ENCODE results near the gene POU5F2. TPM values are rescaled to one million over a fixed set of nuclear protein-coding genes. Genes with fewer than 3 reads are reported as not detected.
A peak's percentile ranks its signal among the peaks of the same experiment; 100 is the strongest.

The POU5F2 gene, protein sequence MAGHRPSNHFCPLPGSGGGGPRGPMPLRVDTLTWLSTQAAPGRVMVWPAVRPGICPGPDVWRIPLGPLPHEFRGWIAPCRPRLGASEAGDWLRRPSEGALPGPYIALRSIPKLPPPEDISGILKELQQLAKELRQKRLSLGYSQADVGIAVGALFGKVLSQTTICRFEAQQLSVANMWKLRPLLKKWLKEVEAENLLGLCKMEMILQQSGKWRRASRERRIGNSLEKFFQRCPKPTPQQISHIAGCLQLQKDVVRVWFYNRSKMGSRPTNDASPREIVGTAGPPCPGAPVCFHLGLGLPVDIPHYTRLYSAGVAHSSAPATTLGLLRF
- 1.1 and 3.2 TPM in 2 replicates for total RNA-seq (2011; cell fraction: chromatin; rRNA removed; ENCODE audit: low replicate concordance)
- total RNA-seq (2011; cell fraction: nucleolus; rRNA removed): 0.50 and 0.66 TPM in 2 replicates
- total RNA-seq (2011; cell fraction: nucleoplasm; rRNA removed): 2.2 and 6.1 TPM in 2 replicates
- total RNA-seq (2014; rRNA removed): 0.16 and 0.18 TPM in 2 replicates
- 0.38 and 0.40 TPM in 2 replicates for total RNA-seq (2014; rRNA removed; fragmentation: Illumina TruSeq; extraction: Trizol)
- total RNA-seq (2015; rRNA removed; fragmentation: Illumina TruSeq; extraction: Trizol): 0.40 and 0.49 TPM in 2 replicates
- 0.20 TPM in 2 replicates for total RNA-seq (2021)
- polyA plus RNA-seq (2011; rRNA removed): 0.04 and 0.08 TPM in 2 replicates
- not detected in 2 replicates for polyA plus RNA-seq (2011; cell fraction: cytosol; rRNA removed)
- polyA plus RNA-seq (2011; cell fraction: nucleus; rRNA removed): 0.22 and 0.37 TPM in 2 replicates
- polyA plus RNA-seq (2012): 0.01 and 0.03 TPM in 2 replicates
- polyA plus RNA-seq (2014; fragmentation: Illumina TruSeq; extraction: Trizol): not detected in 2 replicates
- polyA plus RNA-seq (2014; fragmentation: Nextera tagmentation; extraction: Ambion mirVana): under 1 TPM in 1 of 2 experiments, not detected in 1; 0.01 TPM
- 0.01 and 0.04 TPM in 2 replicates for polyA plus RNA-seq (2014; rRNA removed)
- polyA minus RNA-seq (2011; rRNA and poly(A)+ RNA removed): 0.87 and 1.5 TPM in 2 replicates
- not detected in 2 replicates for polyA minus RNA-seq (2011; cell fraction: cytosol; rRNA and poly(A)+ RNA removed)
- polyA minus RNA-seq (2011; cell fraction: nucleus; rRNA and poly(A)+ RNA removed): 2.7 and 5.3 TPM in 2 replicates
- percentile 46 among the genes with signal in this experiment for Bru-seq, nascent RNA
- percentile 50 among the genes with signal in this experiment for BruChase-seq, experiment 1, labeled RNA remaining after a 2-hour chase
- BruChase-seq, experiment 2, labeled RNA remaining after a 6-hour chase: percentile 54 among the genes with signal in this experiment
- long read RNA-seq, experiment 1: 0 reads
- long read RNA-seq, experiment 2: 0 reads
- long read RNA-seq, experiment 3: 0 reads

GRCh38 chr5:93741136-93741811 is at the start of gene POU5F2:
Gene POU5F2 (minus strand): TSS chr5:93741600. CDS start chr5:93741563, 37 bp downstream.
- WGBS (ENCODE audit: insufficient coverage, low coverage, missing lambda C conversion rate): 14% methylated on average over 18 of the region's 29 CpGs
- TF ChIP-seq EGR1 (conservative IDR thresholded peaks at IDR 0.05) (peak; percentile 56), XRCC5 (IDR thresholded peaks at IDR 0.05; ENCODE audit: low read depth, low read length) (no peak)
- H3K27ac ChIP-seq (ENCODE audit: extremely low read depth, low read depth, low read length): no peak within 1 kb of the TSS
- no peaks in the 10 kb centered on the region; the same call in 1 of the 2 replicates for H3K9me3 ChIP-seq (replicated peaks; ENCODE audit: control insufficient read depth, insufficient read depth, low read depth, low read length)
- H3K4me2 ChIP-seq (ENCODE audit: insufficient read depth, low read length): no peak within 1 kb of the TSS
- no TSS peak for BruUV-seq (replicated peaks)
- H3K27me3 ChIP-seq (ENCODE audit: control insufficient read depth in 2 of 2, insufficient read depth in 2 of 2, low read length in 2 of 2): no peaks in the 10 kb centered on the region
- no peaks in the 10 kb centered on the region for H3K36me3 ChIP-seq (ENCODE audit: control insufficient read depth, insufficient read depth, low read length)
- CTCF ChIA-PET (ENCODE audit: low intra/inter-chr PET ratio): no interaction called here
- POLR2A ChIA-PET: no interaction called here
- ATAC-seq (peak; percentile 49; the same call in 2 of the 3 replicates), DNase-seq (ENCODE audit: extremely low read depth in 1 of 4, low spot score in 3 of 4) (peak; percentile 15 to 48 (median 32)), FAIRE-seq (no peak)
- H3K9me1 ChIP-seq (ENCODE audit: control insufficient read depth, insufficient read depth, low read length): no peaks in the 10 kb centered on the region
- H3K79me2 ChIP-seq (ENCODE audit: control insufficient read depth, insufficient read depth, low read length): no peaks in the 10 kb centered on the region
- H3K4me3 ChIP-seq: no peak within 1 kb of the TSS
- no peak within 1 kb of the TSS for H2AFZ ChIP-seq (ENCODE audit: low read depth, low read length)
- H4K20me1 ChIP-seq (replicated peaks; ENCODE audit: control insufficient read depth, insufficient read depth, low read length): no peaks in the 10 kb centered on the region
- in situ Hi-C loops (cut with MboI) (no loop called here), intact Hi-C loops (cut with micrococcal nuclease) (no loop called here)
- H3K9ac ChIP-seq (ENCODE audit: insufficient read depth in 1 of 2, low read depth in 2 of 2, low read length in 2 of 2): no peak within 1 kb of the TSS
- peaks cover 0 to 4% of the 10 kb centered on the region in 2 experiments; a peak in 1 of 5 replicates for H3K4me1 ChIP-seq (replicated peaks in 1 of 2; ENCODE audit: control insufficient read depth in 2 of 2, insufficient read depth in 2 of 2, low read length in 2 of 2)

Measured in K562 (cell line).